Esophagus muscularis mucosa (tissue), 4 donors: ENCODE results near the gene LMX1B.

Source experiments
- EP300 ChIP-seq: sonication (generic); formaldehyde crosslinking; IDR thresholded peaks from one replicate; pipeline ENCODE4 v1.6.1; 2017; ENCODE audit warnings: antibody characterized with exemption
- POLR2A ChIP-seq: fragments of 450-650 bp; IDR thresholded peaks from one replicate; pipeline ENCODE4 v1.6.1; 2017; ENCODE audit warnings: antibody characterized with exemption, moderate library complexity, mild to moderate bottlenecking, low read depth
- POLR2AphosphoS5 ChIP-seq, 2 donors: sonication (generic); formaldehyde crosslinking; IDR thresholded peaks; one replicate each; pipeline ENCODE4 v1.6.1; 2017; ENCODE audit warnings: antibody characterized with exemption in 2 of 2
- TF ChIP-seq, protein P1 (sequence below), 3 experiments: fragments of 200-600 bp in 2 of 3; fragments of 450-650 bp in 1 of 3; sonication (generic) in 2 of 3; IDR thresholded peaks; one replicate each; pipeline ENCODE4 v1.5.1; 2017 to 2019; ENCODE audit warnings: antibody characterized with exemption in 3 of 3, mild to moderate bottlenecking in 2 of 3, moderate library complexity in 1 of 3

DNA sequence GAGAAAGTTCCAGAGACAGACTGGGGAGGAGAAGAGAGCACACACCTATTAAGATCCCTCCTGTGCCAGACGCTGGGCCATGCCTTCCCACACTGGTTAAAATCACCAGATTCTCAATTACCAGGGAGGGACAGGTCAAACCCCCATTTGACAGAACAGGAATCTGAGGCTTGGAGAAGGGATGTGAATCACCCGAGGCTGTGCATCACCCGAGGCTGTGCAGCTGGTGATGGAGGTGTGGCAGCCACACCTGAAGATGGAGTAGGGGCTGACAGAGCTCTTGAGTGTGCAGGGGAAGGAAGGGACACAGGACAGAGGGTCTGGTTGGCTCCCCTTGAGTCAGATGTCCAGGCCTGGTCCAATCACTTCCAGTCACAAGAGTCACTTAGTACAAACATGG lies 70.6 kb downstream of the LMX1B start:
- TF ChIP-seq POLR2AphosphoS5 (IDR thresholded peaks at IDR 0.05) = no peak
- TF ChIP-seq, protein P1, sequence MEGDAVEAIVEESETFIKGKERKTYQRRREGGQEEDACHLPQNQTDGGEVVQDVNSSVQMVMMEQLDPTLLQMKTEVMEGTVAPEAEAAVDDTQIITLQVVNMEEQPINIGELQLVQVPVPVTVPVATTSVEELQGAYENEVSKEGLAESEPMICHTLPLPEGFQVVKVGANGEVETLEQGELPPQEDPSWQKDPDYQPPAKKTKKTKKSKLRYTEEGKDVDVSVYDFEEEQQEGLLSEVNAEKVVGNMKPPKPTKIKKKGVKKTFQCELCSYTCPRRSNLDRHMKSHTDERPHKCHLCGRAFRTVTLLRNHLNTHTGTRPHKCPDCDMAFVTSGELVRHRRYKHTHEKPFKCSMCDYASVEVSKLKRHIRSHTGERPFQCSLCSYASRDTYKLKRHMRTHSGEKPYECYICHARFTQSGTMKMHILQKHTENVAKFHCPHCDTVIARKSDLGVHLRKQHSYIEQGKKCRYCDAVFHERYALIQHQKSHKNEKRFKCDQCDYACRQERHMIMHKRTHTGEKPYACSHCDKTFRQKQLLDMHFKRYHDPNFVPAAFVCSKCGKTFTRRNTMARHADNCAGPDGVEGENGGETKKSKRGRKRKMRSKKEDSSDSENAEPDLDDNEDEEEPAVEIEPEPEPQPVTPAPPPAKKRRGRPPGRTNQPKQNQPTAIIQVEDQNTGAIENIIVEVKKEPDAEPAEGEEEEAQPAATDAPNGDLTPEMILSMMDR (IDR thresholded peaks at IDR 0.05) = no peak
- TF ChIP-seq POLR2A = no peak
- no peak for TF ChIP-seq EP300
